Cerebellar nuclear complex (tissue), 1 donor: ENCODE results near the gene STBD1.
"Not testable (repeated sequence)": the region's sequence is repeated elsewhere in the genome, so short reads cannot be mapped to it uniquely, and the experiment has no call there.

Experiments used
- DNase-seq, 2 experiments: peaks; one replicate each; lab custom pipeline; 2025; lab: John Stamatoyannopoulos, UW

The STBD1 gene

GRCh38 chr4:76305971-76306881 lies at the start of gene STBD1:
TSS of gene STBD1 (plus strand) at chr4:76306733. CDS start at chr4:76306770, 37 bp downstream.
- no peak for DNase-seq

- DNase-seq: no peak
Observed at GRCh38 chr4:76256968-76257367, 49.6 kb upstream of the STBD1 start.

GRCh38 chr4:76257824-76258223 lies 48.7 kb upstream of the STBD1 start:
- DNase-seq: no peak

- no peak for DNase-seq
Observed at GRCh38 chr4:76260571-76260970, 46.0 kb upstream of the STBD1 start.

GRCh38 chr4:76265631-76266218 lies 40.8 kb upstream of the STBD1 start:
- DNase-seq: no peak

- no peak for DNase-seq
Observed at GRCh38 chr4:76266627-76267026, 39.9 kb upstream of the STBD1 start.

GRCh38 chr4:76267811-76268210 lies 38.7 kb upstream of the STBD1 start:
- DNase-seq: no peak

GRCh38 chr4:76270244-76271175 lies 36.0 kb upstream of the STBD1 start:
- no peak for DNase-seq

- no peak for DNase-seq
Observed at GRCh38 chr4:76271248-76271647, 35.3 kb upstream of the STBD1 start.

- no peak for DNase-seq
Observed at GRCh38 chr4:76272073-76272472, 34.5 kb upstream of the STBD1 start.

GRCh38 chr4:76272582-76272981 lies 34.0 kb upstream of the STBD1 start:
- DNase-seq: no peak

GRCh38 chr4:76272999-76273398 lies 33.5 kb upstream of the STBD1 start:
- DNase-seq: no peak

GRCh38 chr4:76275486-76276124 lies 30.9 kb upstream of the STBD1 start:
- no peak for DNase-seq

- no peak for DNase-seq
Observed at GRCh38 chr4:76276813-76277212, 29.7 kb upstream of the STBD1 start.

- DNase-seq: no peak
Observed at GRCh38 chr4:76277667-76278066, 28.9 kb upstream of the STBD1 start.

GRCh38 chr4:76278583-76278982 lies 27.9 kb upstream of the STBD1 start:
- DNase-seq: no peak

- no peak for DNase-seq
Observed at GRCh38 chr4:76279462-76279861, 27.1 kb upstream of the STBD1 start.

GRCh38 chr4:76280488-76281441 lies 25.8 kb upstream of the STBD1 start:
- DNase-seq: no peak

- not testable (repeated sequence) for DNase-seq
Observed at GRCh38 chr4:76281594-76281993, 24.9 kb upstream of the STBD1 start.

GRCh38 chr4:76282941-76283689 lies 23.4 kb upstream of the STBD1 start:
- DNase-seq: no peak
